Panc1 (cell line): ENCODE results near the gene SMIM29. TPM values are rescaled to one million over a fixed set of nuclear protein-coding genes. Genes with fewer than 3 reads are reported as not detected.

Source experiments
- ATAC-seq: fragments of 200-7000 bp; cut with Tn5 transposase; 2 replicates; pipeline ENCODE4 v1.9.1; 2020; ENCODE audit warnings: mild to moderate bottlenecking, moderate library complexity
- BruUV-seq: library from RNA; stranded (reverse); fragments of 400-500 nt; replicated peaks from 2 replicates; lab custom pipeline; 2021; lab: Mats Ljungman, UMichigan
- CTCF ChIA-PET: fragments of 300-600 bp; sonication (Branson Sonifier 250); formaldehyde crosslinking; loops from one replicate; lab custom pipeline; 2022; ENCODE audit warnings: antibody characterized with exemption; lab: Charles Lee
- POLR2A ChIA-PET: fragments of 300-600 bp; sonication (Branson Sonifier 250); formaldehyde crosslinking; loops from one replicate; lab custom pipeline; 2022; ENCODE audit warnings: antibody characterized with exemption; lab: Charles Lee
- DNase-seq: peaks from one replicate; pipeline ENCODE4 v3.0.0-alpha.2; 2010; ENCODE audit warnings: low read depth, low spot score
- H3K27ac ChIP-seq: 2 replicates; pipeline ENCODE4 v1.5.1; 2011; ENCODE audit warnings: mild to moderate bottlenecking, low read length, inconsistent platforms
- H3K27me3 ChIP-seq: fragments of 200-500 bp; sonication (Bioruptor generic); 2 replicates; pipeline ENCODE4 v1.6.0; 2014; ENCODE audit warnings: low read length, inconsistent platforms; ENCODE audit not compliant: control insufficient read depth, insufficient read depth
- H3K36me3 ChIP-seq: fragments of 200-500 bp; sonication (Bioruptor generic); 2 replicates; pipeline ENCODE4 v1.5.1; 2014; ENCODE audit warnings: inconsistent platforms, mild to moderate bottlenecking, low read length, moderate library complexity; ENCODE audit not compliant: control insufficient read depth, insufficient read depth
- H3K4me1 ChIP-seq: 2 replicates; pipeline ENCODE4 v1.5.1; 2011; ENCODE audit warnings: inconsistent platforms, mild to moderate bottlenecking, low read length, moderate library complexity; ENCODE audit not compliant: control insufficient read depth, insufficient read depth
- H3K4me3 ChIP-seq, 2 experiments: 2 replicates each; pipeline ENCODE4 v1.5.1; 2011 to 2012; ENCODE audit warnings: low read depth in 2 of 2, low read length in 2 of 2, mild to moderate bottlenecking in 2 of 2, inconsistent platforms in 1 of 2, moderate library complexity in 1 of 2
- H3K9me3 ChIP-seq: fragments of 200-500 bp; sonication (Bioruptor generic); 2 replicates; pipeline ENCODE4 v1.5.1; 2014; ENCODE audit warnings: low read depth, mild to moderate bottlenecking, inconsistent platforms, low read length, moderate library complexity; ENCODE audit not compliant: control insufficient read depth, insufficient read depth
- CTCF ChIP-seq: fragments of 450-650 bp; IDR thresholded peaks from 2 replicates; pipeline ENCODE4 v1.5.1; 2017; ENCODE audit warnings: mild to moderate bottlenecking
- POLR2AphosphoS5 ChIP-seq: IDR thresholded peaks from 2 replicates; pipeline ENCODE4 v1.6.1; 2012; ENCODE audit warnings: mild to moderate bottlenecking, low read depth, low read length, moderate library complexity
- REST ChIP-seq, 2 experiments: IDR thresholded peaks; 2 replicates each; pipeline ENCODE4 v1.6.1; 2011 to 2012; ENCODE audit warnings: low read depth in 2 of 2, control low read depth in 1 of 2, low read length in 1 of 2, mild to moderate bottlenecking in 1 of 2, moderate library complexity in 1 of 2; ENCODE audit not compliant: insufficient read depth in 1 of 2
- SIN3A ChIP-seq: IDR thresholded peaks from 2 replicates; pipeline ENCODE4 v1.6.1; 2012; ENCODE audit warnings: low read depth, mild to moderate bottlenecking, low read length, moderate library complexity, borderline replicate concordance; ENCODE audit not compliant: insufficient read depth
- TCF7L2 ChIP-seq: IDR thresholded peaks from 2 replicates; pipeline ENCODE4 v1.6.1; 2011; ENCODE audit warnings: mild to moderate bottlenecking, low read depth, low read length, inconsistent platforms
- in situ Hi-C: cut with HindIII; loops from 2 replicates; pipeline ENCODE4 v1.10.0; 2016; ENCODE audit warnings: low sequenced_read_pairs, low pct_unique_long_range_greater_than_20kb
- intact Hi-C: fragments of 100-400 bp; cut with micrococcal nuclease; formaldehyde crosslinking; loops from one replicate; pipeline ENCODE4 v1.10.0; 2022; ENCODE audit not compliant: unreplicated experiment
- total RNA-seq: library from RNA; stranded (reverse); gene quantifications from one replicate; pipeline ENCODE4 v1.2.1, GENCODE V29; 2021; ENCODE audit not compliant: unreplicated experiment

SMIM29 gene
- total RNA-seq, 1 experiment from 2014 or later = 35.6 TPM

GRCh38 chr6:34236443-34237315, 12.1 kb downstream of the SMIM29 start, which contains the start of gene HMGA1:
TSS of gene HMGA1 (plus strand) at chr6:34236873. CDS start at chr6:34240781, 3,908 bp downstream.
- CTCF ChIA-PET = interaction anchor here (0.5 to 0.9 kb wide), 7 partner anchors 14 to 521 kb away, joined by 3 to 7 read pairs (median 3); partner anchors contain the start of gene SNRPC
- Histone ChIP-seq H3K9me3 (no peaks in the 10 kb centered on the region), H3K4me1 (peaks cover 42% of the 10 kb centered on the region), H3K27me3 (no peaks in the 10 kb centered on the region), H3K36me3 (no peaks in the 10 kb centered on the region; the same call in 1 of the 2 replicates), H3K27ac (peak within 1 kb of the TSS; percentile 90), H3K4me3 (peak within 1 kb of the TSS; percentile 73 to 78)
- BruUV-seq = no TSS peak
- no peak for DNase-seq
- POLR2A ChIA-PET = interaction anchor here (0.5 to 0.7 kb wide), 9 partner anchors 9 to 666 kb away, joined by 3 to 10 read pairs (median 6); no protein-coding TSS in a partner anchor
- in situ Hi-C loops (no loop called here), intact Hi-C loops (no loop called here)
- TF ChIP-seq CTCF = no peak
- TF ChIP-seq POLR2AphosphoS5 = peak; percentile 79
- ATAC-seq = peak; percentile 78

- H3K4me3 ChIP-seq = peak overlapping the region; percentile 62 to 64
- TF ChIP-seq REST (IDR thresholded peaks at IDR 0.05; ENCODE audit: insufficient read depth in 1 of 2, low read depth in 2 of 2, low read length in 1 of 2) = no peak
- no peak for TF ChIP-seq CTCF
- TF ChIP-seq POLR2AphosphoS5 = no peak
- TF ChIP-seq SIN3A = no peak
- TF ChIP-seq TCF7L2 = no peak
- ATAC-seq = 0 out of 2 replicates have a peak, but pooled peaks have one; percentile 6
- no peaks in the 10 kb centered on the region for H3K27me3 ChIP-seq
- ChIA-PET POLR2A (no interaction called here), CTCF (interaction anchor here (0.9 kb wide), 1 partner anchor 29 kb away, joined by 4 read pairs; no protein-coding TSS in a partner anchor)
- no peaks in the 10 kb centered on the region for H3K36me3 ChIP-seq
- TSS peak; percentile 99 for BruUV-seq
- peak overlapping the region; percentile 60 for H3K27ac ChIP-seq
- peaks cover 36% of the 10 kb centered on the region for H3K4me1 ChIP-seq
- no peaks in the 10 kb centered on the region for H3K9me3 ChIP-seq
- intact Hi-C loops (no loop called here), in situ Hi-C loops (no loop called here)
- DNase-seq = no peak
Observed at GRCh38 chr6:34236131-34236442, 12.7 kb downstream of the SMIM29 start.
